Mesothelial cell of epicardium (in vitro differentiated cells): ENCODE measurements around the gene CDH11. TPM values are rescaled to one million over a fixed set of nuclear protein-coding genes. Genes with fewer than 3 reads are reported as not detected.

Experiments used
- DNase-seq, 2 experiments: peaks; one replicate each; pipeline ENCODE4 v3.0.0; 2021; ENCODE audit warnings: low spot score in 2 of 2; ENCODE audit not compliant: unreplicated experiment in 2 of 2
- H3K27ac Mint-ChIP-seq: 2 replicates; pipeline ENCODE4 v1.8.0; 2021; ENCODE audit warnings: mixed read lengths
- H3K27me3 Mint-ChIP-seq: 2 replicates; pipeline ENCODE4 v1.8.0; 2021; ENCODE audit warnings: low read depth, mixed read lengths
- H3K36me3 Mint-ChIP-seq: 2 replicates; pipeline ENCODE4 v1.8.0; 2021; ENCODE audit warnings: mixed read lengths
- H3K4me1 Mint-ChIP-seq: 2 replicates; pipeline ENCODE4 v1.8.0; 2021; ENCODE audit warnings: mixed read lengths
- H3K4me3 Mint-ChIP-seq: 2 replicates; pipeline ENCODE4 v1.8.0; 2021; ENCODE audit warnings: mild to moderate bottlenecking, moderate library complexity, mixed read lengths
- H3K9me3 Mint-ChIP-seq: 2 replicates; pipeline ENCODE4 v1.8.0; 2021; ENCODE audit warnings: mixed read lengths
- total RNA-seq: library from RNA; stranded (reverse); gene quantifications from 3 replicates; pipeline ENCODE4 v1.2.1, GENCODE V29; 2021
- TF ChIP-seq, protein P1 (sequence below): fragments of 200-600 bp; sonication (generic); IDR thresholded peaks from one replicate; pipeline ENCODE4 v1.5.0; 2021; ENCODE audit warnings: antibody characterized with exemption; ENCODE audit not compliant: unreplicated experiment

The CDH11 gene
- total RNA-seq, 1 donor from 2014 or later: 376 TPM

DNA sequence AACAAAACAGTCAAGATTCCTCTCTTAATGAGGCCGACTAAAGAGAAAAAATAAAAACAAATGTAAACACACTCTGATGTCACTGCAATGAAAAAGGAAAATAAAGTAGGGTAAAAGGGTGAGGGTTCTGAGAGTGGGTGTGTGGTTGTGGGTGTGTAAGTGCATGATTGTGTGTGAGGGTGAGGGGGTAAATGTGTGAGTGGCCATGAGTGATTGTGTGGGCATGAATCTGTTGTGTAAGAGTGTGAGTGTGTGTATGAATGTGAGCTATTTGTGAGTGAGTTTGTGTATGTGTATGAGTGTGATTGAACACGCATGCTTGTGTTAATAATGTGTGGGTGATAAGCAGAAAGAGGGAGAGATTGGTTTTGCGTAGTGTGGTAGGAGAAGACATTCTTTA lies 132.8 kb downstream of the CDH11 start:
- H3K4me1 Mint-ChIP-seq: peaks cover 10% of the 10 kb centered on the region
- H3K4me3 Mint-ChIP-seq: no peak overlapping the region
- no peaks in the 10 kb centered on the region for H3K27me3 Mint-ChIP-seq
- H3K36me3 Mint-ChIP-seq: peaks cover 13% of the 10 kb centered on the region
- no peaks in the 10 kb centered on the region for H3K9me3 Mint-ChIP-seq
- no peak for DNase-seq
- TF ChIP-seq, protein P1, sequence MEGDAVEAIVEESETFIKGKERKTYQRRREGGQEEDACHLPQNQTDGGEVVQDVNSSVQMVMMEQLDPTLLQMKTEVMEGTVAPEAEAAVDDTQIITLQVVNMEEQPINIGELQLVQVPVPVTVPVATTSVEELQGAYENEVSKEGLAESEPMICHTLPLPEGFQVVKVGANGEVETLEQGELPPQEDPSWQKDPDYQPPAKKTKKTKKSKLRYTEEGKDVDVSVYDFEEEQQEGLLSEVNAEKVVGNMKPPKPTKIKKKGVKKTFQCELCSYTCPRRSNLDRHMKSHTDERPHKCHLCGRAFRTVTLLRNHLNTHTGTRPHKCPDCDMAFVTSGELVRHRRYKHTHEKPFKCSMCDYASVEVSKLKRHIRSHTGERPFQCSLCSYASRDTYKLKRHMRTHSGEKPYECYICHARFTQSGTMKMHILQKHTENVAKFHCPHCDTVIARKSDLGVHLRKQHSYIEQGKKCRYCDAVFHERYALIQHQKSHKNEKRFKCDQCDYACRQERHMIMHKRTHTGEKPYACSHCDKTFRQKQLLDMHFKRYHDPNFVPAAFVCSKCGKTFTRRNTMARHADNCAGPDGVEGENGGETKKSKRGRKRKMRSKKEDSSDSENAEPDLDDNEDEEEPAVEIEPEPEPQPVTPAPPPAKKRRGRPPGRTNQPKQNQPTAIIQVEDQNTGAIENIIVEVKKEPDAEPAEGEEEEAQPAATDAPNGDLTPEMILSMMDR: no peak
- no peak overlapping the region for H3K27ac Mint-ChIP-seq

DNA sequence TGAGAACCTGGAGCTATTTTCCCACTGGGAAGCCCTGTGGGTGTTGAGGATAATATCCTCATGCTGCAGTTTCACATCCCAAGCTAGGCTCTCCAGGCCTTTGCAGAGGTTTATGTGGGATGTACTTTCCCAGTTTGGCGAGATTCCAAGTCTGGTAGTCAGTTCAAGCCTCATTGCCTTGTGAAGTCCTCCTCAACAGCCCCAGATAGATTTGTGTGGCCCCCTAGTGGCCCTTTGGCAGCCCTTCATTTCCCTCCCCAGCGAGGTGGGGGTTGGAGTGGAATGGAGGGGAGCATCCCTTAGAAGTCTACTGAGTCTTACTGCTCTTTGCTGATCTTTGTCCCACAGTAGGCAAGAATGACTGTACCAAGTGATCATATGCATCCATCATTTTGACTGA lies 137.9 kb downstream of the CDH11 start:
- TF ChIP-seq, protein P1: peak; percentile 54

DNA sequence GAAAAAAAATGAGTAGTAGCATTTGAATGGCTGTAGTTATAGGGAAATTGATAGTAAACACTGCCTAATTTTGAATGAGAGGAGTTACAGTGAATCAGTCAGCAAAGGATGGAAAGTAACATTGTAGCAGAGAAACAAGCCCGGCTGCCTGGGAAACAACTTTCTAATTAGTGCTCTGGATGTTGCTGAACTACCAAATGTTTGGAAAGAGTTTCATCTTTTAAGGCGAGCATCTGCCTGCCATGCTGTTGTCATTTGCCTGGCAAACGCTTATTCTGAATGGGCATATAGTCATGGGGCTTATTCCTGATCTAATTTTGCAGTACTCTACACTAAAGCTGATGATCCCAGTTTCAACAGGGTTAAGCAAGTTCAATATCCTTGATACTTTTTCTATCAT lies 138.6 kb downstream of the CDH11 start:
- TF ChIP-seq, protein P1: no peak
- Mint-ChIP-seq H3K36me3 (peaks cover 23% of the 10 kb centered on the region), H3K4me1 (peaks cover 11% of the 10 kb centered on the region), H3K27me3 (no peaks in the 10 kb centered on the region), H3K9me3 (peaks cover 7% of the 10 kb centered on the region), H3K4me3 (no peak overlapping the region), H3K27ac (no peak overlapping the region)
- DNase-seq: no peak

More for the DNA sequence above, 137.9 kb downstream of the CDH11 start:
- H3K4me3 Mint-ChIP-seq: no peak overlapping the region
- H3K27ac Mint-ChIP-seq: no peak overlapping the region
- peaks cover 11% of the 10 kb centered on the region for H3K4me1 Mint-ChIP-seq
- H3K9me3 Mint-ChIP-seq: peaks cover 7% of the 10 kb centered on the region
- no peaks in the 10 kb centered on the region for H3K27me3 Mint-ChIP-seq
- DNase-seq: peak; percentile 24 to 49
- peaks cover 23% of the 10 kb centered on the region for H3K36me3 Mint-ChIP-seq

DNA sequence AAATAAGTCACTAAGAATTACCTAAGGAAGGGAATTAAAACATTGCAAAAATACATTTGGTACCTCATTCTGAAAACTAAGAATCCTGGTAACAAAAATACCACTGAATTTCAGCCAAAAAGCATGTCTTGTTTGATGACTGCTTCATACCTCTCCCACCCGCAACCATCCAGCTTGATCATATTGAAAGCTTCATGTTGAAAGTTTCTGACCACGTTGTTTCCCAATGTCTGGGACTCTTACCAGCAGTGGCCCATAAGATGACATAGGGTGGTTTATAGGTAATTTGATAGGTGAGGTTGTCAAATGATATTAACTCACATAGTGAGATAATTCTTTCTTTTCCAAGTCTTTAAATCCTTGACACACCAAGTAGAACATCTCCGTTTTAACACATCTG lies 139.3 kb downstream of the CDH11 start:
- no peak for DNase-seq
- H3K27me3 Mint-ChIP-seq: no peaks in the 10 kb centered on the region
- peaks cover 23% of the 10 kb centered on the region for H3K36me3 Mint-ChIP-seq
- peaks cover 7% of the 10 kb centered on the region for H3K9me3 Mint-ChIP-seq
- H3K4me3 Mint-ChIP-seq: no peak overlapping the region
- H3K4me1 Mint-ChIP-seq: peaks cover 11% of the 10 kb centered on the region
- TF ChIP-seq, protein P1: no peak
- H3K27ac Mint-ChIP-seq: no peak overlapping the region

DNA sequence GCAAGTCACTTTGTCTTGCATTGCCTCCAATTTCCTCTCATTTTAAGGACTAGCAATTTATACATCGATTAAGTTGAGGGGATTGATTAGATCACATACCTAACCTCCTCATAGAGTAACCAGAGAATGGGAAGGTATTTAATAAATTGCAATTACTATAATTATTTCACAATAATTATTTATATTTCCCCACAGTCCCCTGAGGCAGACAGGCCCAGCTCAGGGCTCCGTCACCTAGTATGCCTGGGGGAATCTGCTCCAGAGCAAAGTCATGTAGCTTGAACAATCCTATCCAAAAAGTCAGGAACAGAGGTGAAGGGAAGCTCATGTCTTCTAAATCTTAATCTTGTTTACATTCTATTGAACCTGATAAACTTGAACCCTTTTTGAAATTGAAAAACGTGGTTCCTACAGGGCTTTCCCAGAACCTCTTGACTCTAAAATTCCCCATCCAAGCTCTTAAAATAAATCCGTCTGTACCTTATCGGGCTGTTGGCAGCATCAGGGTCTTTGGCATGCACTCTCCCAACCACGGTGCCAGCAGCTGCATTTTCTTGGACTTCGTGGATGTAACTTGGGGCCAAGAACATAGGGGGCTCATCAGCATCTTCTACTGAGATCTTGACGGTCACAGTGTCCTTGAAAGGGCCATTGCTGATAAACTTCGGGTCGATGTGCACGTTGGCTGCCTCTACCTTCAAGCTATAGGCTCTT lies 140.1 kb downstream of the CDH11 start:
- Mint-ChIP-seq H3K27me3 (no peaks in the 10 kb centered on the region), H3K36me3 (peaks cover 15% of the 10 kb centered on the region), H3K4me3 (no peak overlapping the region), H3K27ac (no peak overlapping the region), H3K9me3 (peaks cover 7% of the 10 kb centered on the region), H3K4me1 (peaks cover 11% of the 10 kb centered on the region)
- TF ChIP-seq, protein P1: no peak
- no peak for DNase-seq
